Right renal pelvis (tissue), 4 donors: ENCODE measurements around the gene TBC1D24. TPM values are rescaled to one million over a fixed set of nuclear protein-coding genes. Genes with fewer than 3 reads are reported as not detected.
"Not testable (repeated sequence)": the region's sequence is repeated elsewhere in the genome, so short reads cannot be mapped to it uniquely, and the experiment has no call there.

ENCODE experiments used
- DNase-seq, 4 donors: peaks; one replicate each; pipeline ENCODE4 v3.0.0-alpha.2; 2013; ENCODE audit warnings: low read depth in 4 of 4, low spot score in 3 of 4, missing footprints in 1 of 4
- polyA plus RNA-seq, 4 donors: library from polyadenylated mRNA; unstranded; fragments of 120-200 nt; gene quantifications; one replicate each; pipeline ENCODE4 v1.2.1, GENCODE V29; 2013; ENCODE audit not compliant: insufficient read length in 4 of 4

TBC1D24 gene
- polyA plus RNA-seq, 4 donors = 15.8 to 20.3 (median 17.9) TPM

DNA sequence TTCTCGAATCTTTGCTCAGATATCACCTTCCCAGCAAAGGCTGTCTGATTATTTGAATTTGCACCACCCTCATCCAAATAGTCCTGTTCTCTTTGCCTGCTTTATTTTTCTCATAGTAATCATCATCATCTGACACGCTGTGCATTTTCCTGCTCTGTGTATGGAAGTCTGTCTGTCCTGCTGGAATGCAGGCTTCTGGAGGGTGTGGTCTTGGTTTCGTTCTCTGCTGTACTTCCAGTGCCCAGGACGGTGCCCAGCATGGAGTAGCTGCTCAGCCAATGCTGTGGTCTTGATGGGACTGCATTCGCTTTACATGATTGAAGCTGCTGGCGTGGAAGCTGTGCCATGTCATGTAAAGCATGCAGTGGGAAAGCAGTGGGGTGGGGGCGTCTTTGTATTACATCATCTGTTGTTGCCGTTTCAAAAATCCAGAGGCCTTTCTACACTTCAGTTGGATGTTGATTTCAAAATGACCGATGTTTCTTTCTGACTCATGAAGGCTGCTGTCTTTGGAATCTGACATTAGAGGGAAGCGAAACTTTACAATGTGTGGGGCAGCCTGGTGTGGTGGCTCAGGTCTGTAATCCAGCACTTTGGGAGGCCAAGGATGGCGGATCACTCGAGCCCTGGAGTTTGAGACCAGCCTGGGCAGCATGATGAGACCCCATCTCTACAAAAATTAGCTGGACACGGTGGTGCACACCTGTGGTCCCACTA, 79.9 kb downstream of the TBC1D24 start:
- DNase-seq = not testable (repeated sequence)

Other genes starting within 250 kb of the TBC1D24 start
- 1 to 10 TPM in 2 of 4 donors, under 1 TPM in 2; 0.86 to 1.8 (median 0.95) TPM for gene DNASE1L2, start 238.7 kb upstream of the TBC1D24 start, polyA plus RNA-seq
- gene ECI1, start 223.5 kb upstream of the TBC1D24 start, polyA plus RNA-seq = 100 to 1,000 TPM in 1 of 4 donors, 10 to 100 TPM in 3; 57.6 to 101 (median 69.3) TPM
- 100 to 1,000 TPM; 184 to 221 (median 195) TPM for gene RNPS1, start 207.0 kb upstream of the TBC1D24 start, polyA plus RNA-seq
- 1 to 10 TPM; 5.2 to 6.7 (median 5.7) TPM for gene ABCA3, start 134.4 kb upstream of the TBC1D24 start, polyA plus RNA-seq
- gene CCNF, start 45.7 kb upstream of the TBC1D24 start, polyA plus RNA-seq = 10 to 100 TPM in 2 of 4 donors, 1 to 10 TPM in 2; 9.5 to 11.3 (median 10.1) TPM
- 10 to 100 TPM in 1 of 4 donors, 1 to 10 TPM in 3; 8.0 to 13.8 (median 9.1) TPM for gene TEDC2, start 15.0 kb upstream of the TBC1D24 start, polyA plus RNA-seq
- gene NTN3, start 3.8 kb upstream of the TBC1D24 start, polyA plus RNA-seq = 1 to 10 TPM; 2.0 to 3.6 (median 2.5) TPM
- 100 to 1,000 TPM; 186 to 294 (median 199) TPM for gene ATP6V0C, start 38.8 kb downstream of the TBC1D24 start, polyA plus RNA-seq
- 10 to 100 TPM; 19.7 to 33.1 (median 27.1) TPM for gene AMDHD2, start 45.2 kb downstream of the TBC1D24 start, polyA plus RNA-seq
- 10 to 100 TPM in 1 of 4 donors, 1 to 10 TPM in 2, not detected in 1; 4.5 to 10.7 (median 7.8) TPM for gene CEMP1, start 56.3 kb downstream of the TBC1D24 start, polyA plus RNA-seq
- 10 to 100 TPM; 45.7 to 57.3 (median 54.3) TPM for gene PDPK1, start 62.9 kb downstream of the TBC1D24 start, polyA plus RNA-seq
- gene KCTD5, start 207.4 kb downstream of the TBC1D24 start, polyA plus RNA-seq = 10 to 100 TPM; 23.4 to 26.4 (median 24.9) TPM
- gene PRSS27, start 245.1 kb downstream of the TBC1D24 start, polyA plus RNA-seq = 1 to 10 TPM; 1.3 to 2.1 (median 1.4) TPM